HUES6 (cell line): ENCODE data around the gene PCDHB14.
A peak's percentile ranks its signal among the peaks of the same experiment; 100 is the strongest.
"Not testable (repeated sequence)": the region's sequence is repeated elsewhere in the genome, so short reads cannot be mapped to it uniquely, and the experiment has no call there.

Experiments
- H3K27ac ChIP-seq: 2 replicates; pipeline ENCODE4 v1.7.0; 2013; ENCODE audit warnings: low read depth, mild to moderate bottlenecking, low read length, inconsistent platforms
- H3K27me3 ChIP-seq: 2 replicates; pipeline ENCODE4 v1.6.1; 2013; ENCODE audit warnings: low read length; ENCODE audit not compliant: control insufficient read depth, insufficient read depth
- H3K36me3 ChIP-seq: 2 replicates; pipeline ENCODE4 v1.6.1; 2013; ENCODE audit warnings: low read length; ENCODE audit not compliant: control insufficient read depth, insufficient read depth
- H3K4me1 ChIP-seq: 2 replicates; pipeline ENCODE4 v1.6.1; 2013; ENCODE audit warnings: low read length; ENCODE audit not compliant: control insufficient read depth, insufficient read depth
- H3K4me3 ChIP-seq: 2 replicates; pipeline ENCODE4 v1.5.1; 2013; ENCODE audit warnings: low read depth, low read length
- H3K9ac ChIP-seq: one replicate; pipeline ENCODE4 v1.6.1; 2013; ENCODE audit warnings: mild to moderate bottlenecking, low read length
- H3K9me3 ChIP-seq: 2 replicates; pipeline ENCODE4 v1.6.1; 2013; ENCODE audit warnings: low read depth, low read length; ENCODE audit not compliant: control insufficient read depth, insufficient read depth

PCDHB14 gene

DNA sequence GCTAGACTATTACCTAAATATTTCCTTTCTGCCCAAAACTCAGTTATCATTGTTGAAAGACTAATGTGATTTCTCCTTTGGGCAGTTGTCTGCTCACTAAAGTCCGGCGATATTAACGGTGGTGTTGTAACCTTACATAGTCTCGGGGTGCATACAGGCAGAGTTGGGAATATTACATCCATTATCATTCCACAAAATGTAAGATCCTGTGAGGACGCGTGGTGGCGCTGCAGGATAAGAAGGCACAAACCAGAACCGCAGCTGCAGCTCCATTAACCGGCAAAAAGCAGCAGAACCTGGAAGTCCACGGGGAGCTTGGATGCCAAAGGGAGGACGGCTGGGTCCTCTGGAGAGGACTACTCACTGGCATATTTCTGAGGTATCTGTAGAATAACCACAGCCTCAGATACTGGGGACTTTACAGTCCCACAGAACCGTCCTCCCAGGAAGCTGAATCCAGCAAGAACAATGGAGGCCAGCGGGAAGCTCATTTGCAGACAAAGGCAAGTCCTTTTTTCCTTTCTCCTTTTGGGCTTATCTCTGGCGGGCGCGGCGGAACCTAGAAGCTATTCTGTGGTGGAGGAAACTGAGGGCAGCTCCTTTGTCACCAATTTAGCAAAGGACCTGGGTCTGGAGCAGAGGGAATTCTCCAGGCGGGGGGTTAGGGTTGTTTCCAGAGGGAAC, 9.3 kb upstream of the PCDHB14 start, which contains the start of gene PCDHB13:
Gene PCDHB13, plus strand, starts transcription at position 264 of the 684 bp plus-strand sequence. Its CDS starts 205 bp downstream, at position 469.
- peak within 1 kb of the TSS; percentile 43; the same call in 1 of the 2 replicates for H3K4me3 ChIP-seq
- H3K4me1 ChIP-seq, H3K27me3 ChIP-seq, H3K9ac ChIP-seq, H3K9me3 ChIP-seq, H3K27ac ChIP-seq, H3K36me3 ChIP-seq: not testable (repeated sequence)

- H3K9me3 ChIP-seq, H3K27me3 ChIP-seq, H3K4me3 ChIP-seq: not testable (repeated sequence)
Measured at GRCh38 chr5:141214583-141214982, 8.6 kb upstream of the PCDHB14 start.

DNA sequence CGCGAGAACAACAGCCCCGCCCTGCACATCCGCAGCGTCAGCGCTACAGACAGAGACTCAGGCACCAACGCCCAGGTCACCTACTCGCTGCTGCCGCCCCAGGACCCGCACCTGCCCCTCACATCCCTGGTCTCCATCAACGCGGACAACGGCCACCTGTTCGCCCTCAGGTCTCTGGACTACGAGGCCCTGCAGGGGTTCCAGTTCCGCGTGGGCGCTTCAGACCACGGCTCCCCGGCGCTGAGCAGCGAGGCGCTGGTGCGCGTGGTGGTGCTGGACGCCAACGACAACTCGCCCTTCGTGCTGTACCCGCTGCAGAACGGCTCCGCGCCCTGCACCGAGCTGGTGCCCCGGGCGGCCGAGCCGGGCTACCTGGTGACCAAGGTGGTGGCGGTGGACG, 7.6 kb upstream of the PCDHB14 start:
- H3K4me1 ChIP-seq, H3K36me3 ChIP-seq, H3K4me3 ChIP-seq, H3K9me3 ChIP-seq, H3K27ac ChIP-seq, H3K9ac ChIP-seq, H3K27me3 ChIP-seq: not testable (repeated sequence)

More at GRCh38 chr5:141214583-141214982, 8.6 kb upstream of the PCDHB14 start:
- not testable (repeated sequence) for H3K9ac ChIP-seq, H3K27ac ChIP-seq, H3K36me3 ChIP-seq, H3K4me1 ChIP-seq

DNA sequence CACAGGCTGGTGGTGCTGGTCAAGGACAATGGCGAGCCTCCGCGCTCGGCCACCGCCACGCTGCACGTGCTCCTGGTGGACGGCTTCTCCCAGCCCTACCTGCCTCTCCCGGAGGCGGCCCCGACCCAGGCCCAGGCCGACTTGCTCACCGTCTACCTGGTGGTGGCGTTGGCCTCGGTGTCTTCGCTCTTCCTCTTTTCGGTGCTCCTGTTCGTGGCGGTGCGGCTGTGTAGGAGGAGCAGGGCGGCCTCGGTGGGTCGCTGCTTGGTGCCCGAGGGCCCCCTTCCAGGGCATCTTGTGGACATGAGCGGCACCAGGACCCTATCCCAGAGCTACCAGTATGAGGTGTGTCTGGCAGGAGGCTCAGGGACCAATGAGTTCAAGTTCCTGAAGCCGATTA, 7.1 kb upstream of the PCDHB14 start:
- H3K4me3 ChIP-seq, H3K4me1 ChIP-seq, H3K9me3 ChIP-seq, H3K27me3 ChIP-seq, H3K9ac ChIP-seq, H3K27ac ChIP-seq, H3K36me3 ChIP-seq: not testable (repeated sequence)

DNA sequence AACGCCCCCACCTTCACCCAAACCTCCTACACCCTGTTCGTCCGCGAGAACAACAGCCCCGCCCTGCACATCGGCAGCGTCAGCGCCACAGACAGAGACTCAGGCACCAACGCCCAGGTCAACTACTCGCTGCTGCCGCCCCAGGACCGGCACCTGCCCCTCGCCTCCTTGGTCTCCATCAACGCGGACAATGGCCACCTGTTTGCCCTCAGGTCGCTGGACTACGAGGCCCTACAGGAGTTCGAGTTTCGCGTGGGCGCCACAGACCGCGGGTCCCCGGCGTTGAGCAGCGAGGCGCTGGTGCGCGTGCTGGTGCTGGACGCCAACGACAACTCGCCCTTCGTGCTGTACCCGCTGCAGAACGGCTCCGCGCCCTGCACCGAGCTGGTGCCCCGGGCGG, 1.7 kb downstream of the PCDHB14 start:
- not testable (repeated sequence) for H3K9ac ChIP-seq, H3K4me3 ChIP-seq, H3K27ac ChIP-seq, H3K9me3 ChIP-seq, H3K36me3 ChIP-seq, H3K4me1 ChIP-seq
- peaks cover 16% of the 10 kb centered on the region; the same call in 1 of the 2 replicates for H3K27me3 ChIP-seq

- H3K27me3 ChIP-seq: peaks cover 16% of the 10 kb centered on the region; the same call in 1 of the 2 replicates
- H3K4me1 ChIP-seq, H3K4me3 ChIP-seq, H3K36me3 ChIP-seq, H3K9me3 ChIP-seq, H3K27ac ChIP-seq, H3K9ac ChIP-seq: not testable (repeated sequence)
Measured at GRCh38 chr5:141225421-141225820, 2.3 kb downstream of the PCDHB14 start.

DNA sequence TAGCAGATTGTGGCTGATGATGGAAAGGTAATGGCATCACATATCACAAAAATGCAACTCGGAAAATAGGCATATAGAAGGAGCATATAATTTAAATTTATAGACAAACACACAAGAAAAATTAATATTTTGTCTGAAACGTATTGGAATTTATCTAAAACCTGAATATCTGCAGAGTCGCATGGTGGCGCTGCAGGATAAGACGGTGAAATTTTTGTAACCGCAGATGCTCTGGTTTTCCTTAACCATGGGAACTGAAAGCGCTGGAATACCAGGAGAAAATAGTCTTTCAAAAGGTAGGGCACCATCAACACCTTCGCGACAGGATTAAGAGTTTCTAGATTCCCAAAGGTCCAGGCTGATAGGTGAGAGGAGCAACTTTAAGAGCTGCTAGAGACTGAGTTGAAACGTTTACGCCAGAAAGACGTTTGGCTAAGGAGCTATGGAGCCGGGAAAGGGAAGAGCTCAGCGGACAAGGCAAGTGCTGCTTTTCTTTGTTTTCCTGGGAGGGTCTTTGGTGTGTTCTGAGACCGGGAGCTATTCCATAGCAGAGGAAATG, 11.0 kb downstream of the PCDHB14 start:
- H3K9me3 ChIP-seq: peaks cover 42% of the 10 kb centered on the region
- no peak overlapping the region for H3K27ac ChIP-seq
- H3K4me3 ChIP-seq: peak overlapping the region; percentile 41
- H3K9ac ChIP-seq: no peak overlapping the region
- no peaks in the 10 kb centered on the region for H3K4me1 ChIP-seq
- H3K27me3 ChIP-seq: peaks cover 21% of the 10 kb centered on the region; the same call in 1 of the 2 replicates
- H3K36me3 ChIP-seq: no peaks in the 10 kb centered on the region

GRCh38 chr5:141235922-141236321, 12.8 kb downstream of the PCDHB14 start:
- not testable (repeated sequence) for H3K9ac ChIP-seq, H3K4me1 ChIP-seq, H3K27ac ChIP-seq, H3K4me3 ChIP-seq, H3K36me3 ChIP-seq
- H3K9me3 ChIP-seq: peaks cover 50% of the 10 kb centered on the region
- H3K27me3 ChIP-seq: peaks cover 21% of the 10 kb centered on the region; the same call in 1 of the 2 replicates

DNA sequence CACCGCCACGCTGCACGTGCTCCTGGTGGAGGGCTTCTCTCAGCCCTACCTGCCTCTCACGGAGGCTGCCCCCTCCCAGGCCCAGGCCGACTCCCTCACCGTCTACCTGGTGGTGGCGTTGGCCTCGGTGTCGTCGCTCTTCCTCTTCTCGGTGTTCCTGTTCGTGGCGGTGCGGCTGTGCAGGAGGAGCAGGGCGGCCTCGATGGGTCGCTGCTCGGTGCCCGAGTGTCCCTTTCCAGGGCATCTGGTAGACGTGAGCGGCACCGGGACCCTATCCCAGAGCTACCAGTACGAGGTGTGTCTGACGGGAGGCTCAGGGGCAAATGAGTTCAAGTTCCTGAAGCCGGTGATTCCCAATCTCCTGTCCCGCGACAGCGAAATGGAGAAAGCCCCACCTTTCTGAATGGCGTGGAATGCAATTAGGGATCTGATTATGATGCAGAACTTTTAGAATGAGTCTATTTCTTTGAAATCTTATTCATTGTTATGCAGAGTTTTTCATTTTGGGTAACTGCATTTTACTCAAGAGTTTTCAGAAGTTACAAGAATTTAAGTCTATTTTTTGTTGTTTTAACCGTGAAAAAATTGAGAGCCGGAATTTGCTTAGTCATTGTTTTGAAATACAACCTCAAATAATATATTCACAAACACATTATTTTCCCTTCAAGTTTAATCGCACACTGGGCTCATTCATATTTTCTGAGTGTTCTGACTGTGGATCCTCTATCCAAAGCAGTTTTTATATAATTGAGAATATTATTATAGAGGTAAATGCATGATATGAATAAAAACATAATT, 13.6 kb downstream of the PCDHB14 start:
- peaks cover 21% of the 10 kb centered on the region; the same call in 1 of the 2 replicates for H3K27me3 ChIP-seq
- no peak overlapping the region; the same call in 1 of the 2 replicates for H3K4me3 ChIP-seq
- H3K9ac ChIP-seq: no peak overlapping the region
- H3K9me3 ChIP-seq: peaks cover 57% of the 10 kb centered on the region
- H3K4me1 ChIP-seq: no peaks in the 10 kb centered on the region
- H3K27ac ChIP-seq: no peak overlapping the region
- H3K36me3 ChIP-seq: no peaks in the 10 kb centered on the region

DNA sequence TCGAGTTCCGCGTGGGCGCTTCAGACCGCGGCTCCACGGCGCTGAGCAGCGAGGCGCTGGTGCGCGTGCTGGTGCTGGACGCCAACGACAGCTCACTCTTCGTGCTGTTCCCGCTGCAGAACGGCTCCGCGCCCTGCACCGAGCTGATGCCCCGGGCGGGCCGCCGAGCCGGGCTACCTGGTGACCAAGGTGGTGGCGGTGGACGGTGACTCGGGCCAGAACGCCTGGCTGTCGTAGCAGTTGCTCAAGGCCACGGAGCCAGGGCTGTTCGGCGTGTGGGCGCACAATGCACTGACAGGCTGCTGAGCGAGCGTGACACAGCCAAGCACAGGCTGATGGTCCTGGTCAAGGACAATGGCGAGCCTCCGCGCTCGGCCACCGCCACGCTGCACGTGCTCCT, 18.4 kb downstream of the PCDHB14 start:
- H3K27ac ChIP-seq: no peak overlapping the region
- peaks cover 52% of the 10 kb centered on the region for H3K9me3 ChIP-seq
- no peaks in the 10 kb centered on the region for H3K36me3 ChIP-seq
- no peak overlapping the region for H3K4me3 ChIP-seq
- peaks cover 3% of the 10 kb centered on the region; the same call in 1 of the 2 replicates for H3K27me3 ChIP-seq
- no peak overlapping the region for H3K9ac ChIP-seq
- H3K4me1 ChIP-seq: no peaks in the 10 kb centered on the region

GRCh38 chr5:141245250-141245717, 22.1 kb downstream of the PCDHB14 start, which contains the start of gene PCDHB15:
Gene PCDHB15, plus strand, starts transcription at chr5:141245395. Its CDS starts 184 bp downstream, at chr5:141245579.
- no peak within 1 kb of the TSS for H3K9ac ChIP-seq
- no peaks in the 10 kb centered on the region for H3K36me3 ChIP-seq
- H3K27ac ChIP-seq: no peak within 1 kb of the TSS
- no peaks in the 10 kb centered on the region for H3K4me1 ChIP-seq
- peak within 1 kb of the TSS; percentile 51 for H3K4me3 ChIP-seq
- peaks cover 47% of the 10 kb centered on the region for H3K9me3 ChIP-seq
- no peaks in the 10 kb centered on the region for H3K27me3 ChIP-seq
